IMR-90 (cell line): Measurements from ENCODE around the gene ALG8. TPM values are rescaled to one million over a fixed set of nuclear protein-coding genes. Genes with fewer than 3 reads are reported as not detected.

Experiments
- ATAC-seq: fragments of 200-7000 bp; cut with Tn5 transposase; 2 replicates; pipeline ENCODE4 v1.9.1; 2020; ENCODE audit warnings: low read depth, mild to moderate bottlenecking, moderate library complexity
- BruUV-seq: library from RNA; stranded (reverse); fragments of 400-500 nt; replicated peaks from 2 replicates; lab custom pipeline; 2021; lab: Mats Ljungman, UMichigan
- CTCF ChIA-PET: fragments of 300-600 bp; formaldehyde crosslinking; extraction: SDS; loops from one replicate; lab custom pipeline; 2021; ENCODE audit warnings: antibody characterized with exemption; lab: Yijun Ruan, JAX
- POLR2A ChIA-PET: fragments of 300-600 bp; sonication (Branson Sonifier 250); formaldehyde crosslinking; loops from one replicate; lab custom pipeline; 2022; ENCODE audit warnings: antibody characterized with exemption; ENCODE audit not compliant: unreplicated experiment; lab: Charles Lee
- DNase-seq: peaks from one replicate; pipeline ENCODE4 v3.0.0; 2013
- H2AFZ ChIP-seq: replicated peaks from 2 replicates; pipeline ENCODE3; 2013; ENCODE audit warnings: low read length, mild to moderate bottlenecking; ENCODE audit not compliant: poor library complexity
- H2AK5ac ChIP-seq: 2 replicates; pipeline ENCODE4 v1.6.1; 2013; ENCODE audit warnings: low read depth, low read length, inconsistent platforms
- H2AK9ac ChIP-seq: replicated peaks from 2 replicates; pipeline ENCODE3; 2013; ENCODE audit warnings: mild to moderate bottlenecking, low read depth, low read length, moderate library complexity; ENCODE audit not compliant: poor library complexity
- H2BK120ac ChIP-seq: 2 replicates; pipeline ENCODE4 v1.6.1; 2013; ENCODE audit warnings: low read depth, low read length, inconsistent platforms
- H2BK15ac ChIP-seq: 3 replicates; pipeline ENCODE4 v1.6.1; 2013; ENCODE audit warnings: low read depth, low read length, inconsistent platforms
- H2BK20ac ChIP-seq: 2 replicates; pipeline ENCODE4 v1.6.1; 2013; ENCODE audit warnings: low read depth, mild to moderate bottlenecking, inconsistent platforms, low read length, moderate library complexity
- H2BK5ac ChIP-seq: 2 replicates; pipeline ENCODE4 v1.6.1; 2013; ENCODE audit warnings: mild to moderate bottlenecking, low read depth, low read length, inconsistent platforms; ENCODE audit not compliant: poor library complexity, severe bottlenecking
- H3K14ac ChIP-seq: replicated peaks from 2 replicates; pipeline ENCODE4 v1.6.1; 2013; ENCODE audit warnings: low read depth, low read length, inconsistent platforms
- H3K18ac ChIP-seq: 2 replicates; pipeline ENCODE4 v1.6.1; 2013; ENCODE audit warnings: low read depth, low read length, control low read depth
- H3K23ac ChIP-seq: 2 replicates; pipeline ENCODE4 v1.6.1; 2013; ENCODE audit warnings: low read depth, low read length, inconsistent platforms
- H3K27ac ChIP-seq: 2 replicates; pipeline ENCODE4 v1.5.1; 2013; ENCODE audit warnings: mild to moderate bottlenecking, control low read depth, low read length; ENCODE audit not compliant: insufficient read depth
- H3K27me3 ChIP-seq: 2 replicates; pipeline ENCODE4 v1.6.1; 2013; ENCODE audit warnings: low read length; ENCODE audit not compliant: control insufficient read depth, insufficient read depth
- H3K36me3 ChIP-seq: 2 replicates; pipeline ENCODE4 v1.6.1; 2013; ENCODE audit warnings: low read length, mixed read lengths; ENCODE audit not compliant: control insufficient read depth, insufficient read depth
- H3K4ac ChIP-seq: 2 replicates; pipeline ENCODE4 v1.6.1; 2013; ENCODE audit warnings: low read depth, low read length, inconsistent platforms
- H3K4me1 ChIP-seq: 2 replicates; pipeline ENCODE4 v1.6.1; 2013; ENCODE audit warnings: low read length, mixed read lengths; ENCODE audit not compliant: control insufficient read depth, insufficient read depth
- H3K4me2 ChIP-seq: 2 replicates; pipeline ENCODE4 v1.6.1; 2013; ENCODE audit warnings: low read depth, mild to moderate bottlenecking, control low read depth, low read length, moderate library complexity
- H3K4me3 ChIP-seq: 2 replicates; pipeline ENCODE4 v1.5.1; 2013; ENCODE audit warnings: low read depth, mild to moderate bottlenecking, control low read depth, low read length, moderate library complexity; ENCODE audit not compliant: insufficient read depth
- H3K56ac ChIP-seq: 2 replicates; pipeline ENCODE4 v1.6.1; 2013; ENCODE audit warnings: low read length, inconsistent platforms; ENCODE audit not compliant: insufficient read depth; ENCODE audit errors: extremely low read depth
- H3K79me1 ChIP-seq, 2 experiments: 2 replicates each; pipeline ENCODE4 v1.6.1; 2013; ENCODE audit warnings: low read length in 2 of 2, inconsistent platforms in 1 of 2, low read depth in 1 of 2
- H3K9ac ChIP-seq: 2 replicates; pipeline ENCODE4 v1.6.1; 2013; ENCODE audit warnings: low read depth, low read length, control low read depth
- H3K9me1 ChIP-seq: 2 replicates; pipeline ENCODE4 v1.6.1; 2013; ENCODE audit warnings: low read length, inconsistent platforms; ENCODE audit not compliant: insufficient read depth
- H3K9me3 ChIP-seq: 2 replicates; pipeline ENCODE4 v1.6.1; 2013; ENCODE audit warnings: low read length; ENCODE audit not compliant: control insufficient read depth, insufficient read depth
- H4K20me1 ChIP-seq: 2 replicates; pipeline ENCODE4 v1.6.1; 2013; ENCODE audit warnings: low read length, inconsistent platforms; ENCODE audit not compliant: insufficient read depth
- H4K5ac ChIP-seq: 2 replicates; pipeline ENCODE4 v1.6.1; 2013; ENCODE audit warnings: mild to moderate bottlenecking, low read depth, low read length, control low read depth
- H4K8ac ChIP-seq, 2 experiments: 2 replicates each; pipeline ENCODE4 v1.6.1; 2013; ENCODE audit warnings: low read depth in 2 of 2, low read length in 2 of 2, control low read depth in 1 of 2, inconsistent platforms in 1 of 2
- H4K91ac ChIP-seq: 2 replicates; pipeline ENCODE4 v1.6.1; 2013; ENCODE audit warnings: low read depth, low read length, inconsistent platforms; ENCODE audit not compliant: insufficient read depth
- BHLHE40 ChIP-seq: fragments of 150-350 bp; IDR thresholded peaks from 2 replicates; pipeline ENCODE4 v1.6.1; 2016; ENCODE audit warnings: mild to moderate bottlenecking, low read depth, low read length
- CEBPB ChIP-seq: IDR thresholded peaks from 2 replicates; pipeline ENCODE4 v1.6.1; 2012; ENCODE audit warnings: low read depth, low read length, improper control_type of control experiment
- CHD1 ChIP-seq: IDR thresholded peaks from 2 replicates; pipeline ENCODE4 v1.6.1; 2012; ENCODE audit warnings: low read depth, low read length, improper control_type of control experiment
- CTCF ChIP-seq: conservative IDR thresholded peaks from 2 replicates; pipeline ENCODE4 v1.5.1; 2012; ENCODE audit warnings: mild to moderate bottlenecking, low read depth, low read length, improper control_type of control experiment
- FOS ChIP-seq: fragments of 150-350 bp; IDR thresholded peaks from 2 replicates; pipeline ENCODE4 v1.6.1; 2016; ENCODE audit warnings: low read depth, low read length
- MAFK ChIP-seq: IDR thresholded peaks from 2 replicates; pipeline ENCODE4 v1.6.1; 2012; ENCODE audit warnings: low read depth, low read length, improper control_type of control experiment
- MXI1 ChIP-seq: IDR thresholded peaks from 2 replicates; pipeline ENCODE4 v1.6.1; 2012; ENCODE audit warnings: low read depth, mild to moderate bottlenecking, low read length, moderate library complexity, borderline replicate concordance
- RCOR1 ChIP-seq: IDR thresholded peaks from 2 replicates; pipeline ENCODE4 v1.6.1; 2012; ENCODE audit warnings: mild to moderate bottlenecking, low read length, improper control_type of control experiment; ENCODE audit not compliant: insufficient replicate concordance
- RFX5 ChIP-seq: IDR thresholded peaks from 2 replicates; pipeline ENCODE4 v1.8.0; 2012; ENCODE audit warnings: low read depth, mild to moderate bottlenecking, low read length, moderate library complexity
- USF2 ChIP-seq: fragments of 150-350 bp; IDR thresholded peaks from 2 replicates; pipeline ENCODE4 v1.6.1; 2017; ENCODE audit warnings: mild to moderate bottlenecking, antibody characterized with exemption, low read length, low read depth
- WGBS, 2 experiments: methylation state at CpG; one replicate each; pipeline versions ENCODE4 v1.1.5 to v1.1.7; 2013; ENCODE audit warnings: missing lambda C conversion rate in 2 of 2; ENCODE audit not compliant: insufficient read length in 1 of 2; ENCODE audit errors: extremely low coverage in 2 of 2; 5-methylcytosine and 5-hydroxymethylcytosine counted together
- dilution Hi-C: fragments of 300-500 bp; cut with HindIII; formaldehyde crosslinking; loops from one replicate; pipeline ENCODE4 v1.14.3; 2018; ENCODE audit warnings: low sequenced_read_pairs; ENCODE audit not compliant: unreplicated experiment
- in situ Hi-C: fragments of 300-500 bp; cut with MboI; formaldehyde crosslinking; loops from 3 replicates; pipeline ENCODE4 v1.14.3; 2019; ENCODE audit warnings: low sequenced_read_pairs, inconsistent platforms, mixed read lengths
- intact Hi-C: fragments of 100-400 bp; cut with micrococcal nuclease; formaldehyde crosslinking; loops from 2 replicates; pipeline ENCODE4 v1.10.0; 2022
- polyA plus RNA-seq, 3 experiments: library from polyadenylated mRNA; depleted of rRNA; stranded (reverse); fragments of >200 nt; gene quantifications; 2 replicates each; pipeline ENCODE4 v1.2.3, GENCODE V29; 2012; ENCODE audit warnings: low replicate concordance in 1 of 3
- total RNA-seq: library from RNA; depleted of rRNA; stranded (reverse); fragments of >200 nt; gene quantifications from 2 replicates; pipeline ENCODE4 v1.2.3, GENCODE V29; 2012

Gene ALG8
- total and polyA plus RNA-seq, 2 of the 4 experiments (the other 2 are of a cell fraction) = 27.8 to 31.8 TPM

GRCh38 chr11:78110830-78111229 is 28.6 kb downstream of the ALG8 start:
- Histone ChIP-seq H3K4ac (no peak overlapping the region), H3K14ac (no peak overlapping the region; the same call in 1 of the 2 replicates), H2BK15ac (no peak overlapping the region), H3K36me3 (peaks cover 8% of the 10 kb centered on the region), H2AK5ac (no peak overlapping the region), H4K8ac (no peak overlapping the region), H3K4me2 (peak overlapping the region; percentile 29; the same call in 1 of the 2 replicates), H2AK9ac (no peak overlapping the region), H3K4me3 (no peak overlapping the region), H4K91ac (no peak overlapping the region), H3K4me1 (peaks cover 2% of the 10 kb centered on the region; the same call in 1 of the 2 replicates), H4K20me1 (0 out of 2 replicates have a peak, but pooled peaks cover 2% of the 10 kb centered on the region), H3K79me1 (no peaks in the 10 kb centered on the region; a peak in 1 of 4 replicates), H3K18ac (no peak overlapping the region), H2BK20ac (no peak overlapping the region), H3K23ac (no peak overlapping the region), H2AFZ (no peak overlapping the region), H3K9me3 (no peaks in the 10 kb centered on the region), H3K9ac (no peak overlapping the region), H3K27ac (no peak overlapping the region; the same call in 1 of the 2 replicates), H2BK5ac (peak overlapping the region; percentile 72), H4K5ac (no peak overlapping the region), H2BK120ac (no peak overlapping the region), H3K56ac (no peak overlapping the region), H3K9me1 (peaks cover 4% of the 10 kb centered on the region; the same call in 1 of the 2 replicates), H3K27me3 (no peaks in the 10 kb centered on the region)
- no TSS peak for BruUV-seq
- no peak for TF ChIP-seq BHLHE40
- no peak for TF ChIP-seq RCOR1
- TF ChIP-seq USF2 = no peak
- 0 out of 2 replicates have a peak, but pooled peaks have one; percentile 51 for TF ChIP-seq MXI1
- no peak for TF ChIP-seq MAFK
- no peak for TF ChIP-seq RFX5
- TF ChIP-seq CTCF = no peak
- TF ChIP-seq FOS = 0 out of 2 replicates have a peak, but pooled peaks have one; percentile 7
- TF ChIP-seq CHD1 = no peak
- peak; percentile 50; the same call in 1 of the 2 replicates for TF ChIP-seq CEBPB
- POLR2A ChIA-PET = no interaction called here
- CTCF ChIA-PET = interaction anchor here (0.6 kb wide), 1 partner anchor 30 kb away, joined by 6 read pairs; no protein-coding TSS in a partner anchor
- in situ Hi-C loops (no loop called here), intact Hi-C loops (no loop called here), dilution Hi-C loops (no loop called here)
- ATAC-seq = peak; percentile 84
- peak; percentile 85 for DNase-seq
- no CpG with 5 or more reads among the region's 2 CpGs for WGBS, 2 experiments
